B cell (primary cell): ENCODE measurements around the gene TWNK. TPM values are rescaled to one million over a fixed set of nuclear protein-coding genes. Genes with fewer than 3 reads are reported as not detected.

Experiments used
- ATAC-seq: fragments of 200-7000 bp; cut with Tn5 transposase; one replicate; pipeline ENCODE4 v1.10.0; 2021; ENCODE audit warnings: low read depth, mild to moderate bottlenecking, moderate number of reproducible peaks, moderate library complexity
- CTCF ChIA-PET: fragments of 350-600 bp; sonication (Branson Sonifier 250); formaldehyde crosslinking; loops from one replicate; lab custom pipeline; 2021; ENCODE audit warnings: antibody characterized with exemption, inconsistent platforms; lab: Charles Lee
- POLR2A ChIA-PET: fragments of 350-600 bp; sonication (Branson Sonifier 250); formaldehyde crosslinking; loops from one replicate; lab custom pipeline; 2021; ENCODE audit warnings: antibody characterized with exemption; lab: Charles Lee
- DNase-seq: peaks from one replicate; pipeline ENCODE4 v3.0.0; 2013
- H2AFZ ChIP-seq: 2 replicates; pipeline ENCODE4 v1.6.1; 2012; ENCODE audit warnings: mild to moderate bottlenecking, low read depth, low read length; ENCODE audit not compliant: insufficient read depth, poor library complexity, severe bottlenecking
- H3K27ac ChIP-seq, 2 donors: 1 replicate in 1 of 2; 2 replicates in 1 of 2; pipeline ENCODE4 v1.5.1; 2012 to 2013; ENCODE audit warnings: low read length in 2 of 2, mild to moderate bottlenecking in 2 of 2, moderate library complexity in 1 of 2
- H3K27me3 ChIP-seq, 4 experiments: fragments of 200-600 bp in 1 of 4; sonication (generic) in 1 of 4; replicated peaks in 1 of 4; 1 replicate in 2 of 4; 2 replicates in 2 of 4; pipeline versions ENCODE4 v1.6.1 to v1.7.0; 2013 to 2016; ENCODE audit warnings: low read length in 3 of 4, mild to moderate bottlenecking in 2 of 4, mixed read lengths in 1 of 4, moderate library complexity in 1 of 4; ENCODE audit not compliant: insufficient read depth in 4 of 4, control insufficient read depth in 3 of 4; ENCODE audit errors: control extremely low read depth in 1 of 4
- H3K36me3 ChIP-seq, 2 experiments: replicated peaks in 1 of 2; 1 replicate in 1 of 2; 2 replicates in 1 of 2; pipeline versions ENCODE4 v1.6.1 to v1.7.1; 2013; ENCODE audit warnings: low read length in 1 of 2; ENCODE audit not compliant: insufficient read depth in 2 of 2, control insufficient read depth in 1 of 2; ENCODE audit errors: control extremely low read depth in 1 of 2, extremely low read depth in 1 of 2
- H3K4me1 ChIP-seq, 2 donors: fragments of 200-600 bp in 1 of 2; sonication (generic) in 1 of 2; 1 replicate in 1 of 2; 2 replicates in 1 of 2; pipeline versions ENCODE4 v1.5.1 to v1.6.1; 2013 to 2017; ENCODE audit warnings: low read length in 2 of 2; ENCODE audit not compliant: control insufficient read depth in 2 of 2, insufficient read depth in 2 of 2
- H3K4me2 ChIP-seq: replicated peaks from 2 replicates; pipeline ENCODE3; 2012; ENCODE audit warnings: mild to moderate bottlenecking, low read depth, low read length; ENCODE audit not compliant: poor library complexity, severe bottlenecking
- H3K4me3 ChIP-seq, 5 experiments: fragments of 200-600 bp in 1 of 5; sonication (generic) in 1 of 5; 1 replicate in 3 of 5; 2 replicates in 2 of 5; pipeline versions ENCODE4 v1.5.1 to v1.7.0; 2011 to 2016; ENCODE audit warnings: low read length in 4 of 5, mild to moderate bottlenecking in 4 of 5, low read depth in 2 of 5, control low read depth in 1 of 5, moderate library complexity in 1 of 5; ENCODE audit not compliant: insufficient read depth in 1 of 5; ENCODE audit errors: control extremely low read depth in 1 of 5, extremely low read depth in 1 of 5
- H3K79me2 ChIP-seq: fragments of 200-600 bp; sonication (generic); one replicate; pipeline ENCODE4 v1.6.0; 2016; ENCODE audit warnings: low read length; ENCODE audit not compliant: control insufficient read depth, insufficient read depth
- H3K9ac ChIP-seq: fragments of 200-600 bp; sonication (generic); 2 replicates; pipeline ENCODE4 v1.6.1; 2017; ENCODE audit warnings: mild to moderate bottlenecking, low read length, moderate library complexity
- H3K9me3 ChIP-seq, 3 donors: one replicate each; pipeline versions ENCODE4 v1.6.1 to v1.7.1; 2013; ENCODE audit warnings: low read length in 2 of 3; ENCODE audit not compliant: control insufficient read depth in 2 of 3, insufficient read depth in 1 of 3; ENCODE audit errors: control extremely low read depth in 1 of 3
- H4K20me1 ChIP-seq: 2 replicates; pipeline ENCODE4 v1.6.0; 2012; ENCODE audit warnings: mild to moderate bottlenecking, low read length; ENCODE audit not compliant: insufficient read depth, control insufficient read depth, poor library complexity, severe bottlenecking
- H3K27ac Mint-ChIP-seq: one replicate; pipeline ENCODE4 v1.8.0; 2021; ENCODE audit warnings: mixed read lengths
- H3K27me3 Mint-ChIP-seq: one replicate; pipeline ENCODE4 v1.8.0; 2021; ENCODE audit warnings: mixed read lengths
- H3K4me1 Mint-ChIP-seq: one replicate; pipeline ENCODE4 v1.8.0; 2021; ENCODE audit warnings: mixed read lengths
- H3K4me3 Mint-ChIP-seq: one replicate; pipeline ENCODE4 v1.8.0; 2021; ENCODE audit warnings: mixed read lengths
- H3K9me3 Mint-ChIP-seq: one replicate; pipeline ENCODE4 v1.8.0; 2022; ENCODE audit warnings: mixed read lengths; ENCODE audit not compliant: insufficient read depth
- CTCF ChIP-seq: fragments of 200-600 bp; IDR thresholded peaks from one replicate; pipeline ENCODE4 v1.8.0; 2022; ENCODE audit warnings: antibody characterized with exemption, mild to moderate bottlenecking
- EZH2 ChIP-seq: IDR thresholded peaks from 2 replicates; pipeline ENCODE4 v1.6.1; 2012; ENCODE audit warnings: borderline replicate concordance, low read depth, mild to moderate bottlenecking, moderate library complexity, low read length; ENCODE audit not compliant: insufficient read depth, poor library complexity, severe bottlenecking
- WGBS: methylation state at CpG from one replicate; pipeline ENCODE4 v1.1.5; 2013; ENCODE audit warnings: missing lambda C conversion rate; ENCODE audit not compliant: insufficient coverage; 5-methylcytosine and 5-hydroxymethylcytosine counted together
- intact Hi-C: fragments of 100-400 bp; cut with micrococcal nuclease; formaldehyde crosslinking; loops from one replicate; pipeline ENCODE4 v1.10.0; 2022
- polyA plus RNA-seq: library from polyadenylated mRNA; depleted of rRNA; stranded (reverse); fragments of >200 nt; gene quantifications from 2 replicates; pipeline ENCODE4 v1.2.3, GENCODE V29; 2012
- total RNA-seq, 2 donors: library from RNA; stranded (reverse); fragments of 120-200 nt in 1 of 2; gene quantifications; 1 replicate in 1 of 2; 2 replicates in 1 of 2; pipeline versions ENCODE4 v1.2.3 to v1.2.4, GENCODE V29; 2013 to 2022

TWNK gene
- total and polyA plus RNA-seq, 2 donors (not counting 1 experiment from before 2014, with no cell fraction given) = 7.2 to 11.8 TPM

GRCh38 chr10:100969187-100970075 lies 17.9 kb upstream of the TWNK start, which contains the start of gene SEMA4G:
Gene SEMA4G (plus strand): TSS chr10:100969504. CDS start chr10:100972913, 3,409 bp downstream.
- intact Hi-C loops = loop anchor here (2.0 kb wide), 1 partner anchor 17 kb away; the partner anchor contains the start of genes MRPL43 and TWNK
- no peaks in the 10 kb centered on the region for H3K79me2 ChIP-seq
- TF ChIP-seq CTCF (peak; percentile 78), EZH2 (no peak)
- Mint-ChIP-seq H3K27ac (no peak within 1 kb of the TSS), H3K4me1 (peaks cover 16% of the 10 kb centered on the region), H3K9me3 (no peaks in the 10 kb centered on the region), H3K4me3 (peak within 1 kb of the TSS; percentile 63), H3K27me3 (no peaks in the 10 kb centered on the region)
- H3K9me3 ChIP-seq = no peaks in the 10 kb centered on the region
- ATAC-seq (peak; percentile 84), DNase-seq (peak; percentile 74)
- peaks cover 0 to 11% of the 10 kb centered on the region in 2 experiments for H3K36me3 ChIP-seq
- H3K4me1 ChIP-seq = peaks cover 13 to 17% of the 10 kb centered on the region in 2 donors
- H3K9ac ChIP-seq = peak within 1 kb of the TSS; percentile 67
- peak within 1 kb of the TSS; percentile 84 for H2AFZ ChIP-seq
- no peak within 1 kb of the TSS for H3K27ac ChIP-seq
- H3K4me3 ChIP-seq = peak within 1 kb of the TSS in 4 of 5 experiments; percentile 43 to 67 (median 56)
- ChIA-PET CTCF (interaction anchor here (0.7 to 5.4 kb wide), 10 partner anchors 11 to 49 kb away, joined by 3 to 25 read pairs (median 3); partner anchors contain the start of genes LZTS2, MRPL43 and TWNK), POLR2A (interaction anchor here (0.6 kb wide), 1 partner anchor 43 kb away, joined by 3 read pairs; no protein-coding TSS in a partner anchor)
- no peaks in the 10 kb centered on the region for H4K20me1 ChIP-seq
- 2% methylated on average over 46 of the region's 70 CpGs for WGBS
- H3K4me2 ChIP-seq = peak within 1 kb of the TSS; percentile 96
- H3K27me3 ChIP-seq = no peaks in the 10 kb centered on the region
